ENCODE results near the gene KIF12. TPM values are rescaled to one million over a fixed set of nuclear protein-coding genes. Genes with fewer than 3 reads are reported as not detected.

Gene KIF12
- total RNA-seq, 2 donors from 2014 or later, result not detected

DNA sequence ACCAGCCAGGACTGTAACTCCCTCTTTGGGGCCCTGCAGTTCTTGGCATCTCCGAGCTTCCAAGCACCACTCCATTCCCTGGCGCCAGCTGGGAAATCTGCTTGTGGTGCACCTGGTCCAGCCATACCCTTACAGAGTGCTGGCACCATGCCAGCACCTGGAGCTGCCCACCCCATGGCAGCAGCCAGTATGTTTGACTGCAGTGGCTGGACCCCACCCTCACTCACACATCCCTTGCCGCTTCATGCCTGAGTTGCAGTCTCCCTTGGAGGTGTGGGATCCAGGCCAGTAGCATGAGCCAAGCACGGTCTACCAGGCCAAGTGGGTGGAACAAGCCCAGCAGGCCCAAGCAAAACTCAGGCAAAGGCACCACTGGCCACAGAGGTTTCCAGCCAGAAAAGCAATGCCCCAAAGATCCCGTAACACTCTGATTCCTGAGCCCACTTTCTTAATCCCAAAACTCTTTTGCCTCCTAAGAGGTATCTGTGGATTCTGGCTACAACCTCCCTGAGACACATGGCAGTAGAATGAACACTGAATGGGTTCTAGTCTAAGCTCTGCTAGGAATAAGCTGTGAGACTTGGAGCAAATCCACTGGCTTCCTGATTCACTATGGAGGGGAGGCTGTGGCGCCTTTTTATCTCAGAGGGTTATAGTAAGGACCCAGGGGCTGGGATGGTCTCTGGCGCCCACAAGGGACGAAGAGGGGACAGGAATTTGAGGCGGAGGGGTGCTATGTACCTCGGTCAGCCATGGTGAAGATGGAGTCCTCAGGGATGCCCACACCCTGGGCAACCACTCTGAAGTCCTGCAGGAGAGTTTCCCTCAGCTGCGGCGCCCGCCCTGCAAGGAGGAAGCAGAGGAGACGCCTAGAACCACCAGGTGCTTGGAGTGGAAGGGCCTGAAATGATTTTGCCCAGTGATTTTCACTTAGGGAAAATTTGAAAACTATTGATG lies 26.6 kb downstream of the KIF12 start:
- ATAC-seq (replicated peaks in 1 of 2) (no peak), DNase-seq (no peak)
- H3K9me3 Mint-ChIP-seq, result no peaks in the 10 kb centered on the region
- no peak overlapping the region for H3K27ac Mint-ChIP-seq
- H3K27me3 Mint-ChIP-seq (ENCODE audit: low read depth), result peaks cover 32% of the 10 kb centered on the region
- no peaks in the 10 kb centered on the region for H3K36me3 Mint-ChIP-seq (ENCODE audit: insufficient read depth in 2 of 2)
- H3K4me1 Mint-ChIP-seq (ENCODE audit: low read depth), result no peaks in the 10 kb centered on the region
- H3K4me3 Mint-ChIP-seq, result no peak overlapping the region

DNA sequence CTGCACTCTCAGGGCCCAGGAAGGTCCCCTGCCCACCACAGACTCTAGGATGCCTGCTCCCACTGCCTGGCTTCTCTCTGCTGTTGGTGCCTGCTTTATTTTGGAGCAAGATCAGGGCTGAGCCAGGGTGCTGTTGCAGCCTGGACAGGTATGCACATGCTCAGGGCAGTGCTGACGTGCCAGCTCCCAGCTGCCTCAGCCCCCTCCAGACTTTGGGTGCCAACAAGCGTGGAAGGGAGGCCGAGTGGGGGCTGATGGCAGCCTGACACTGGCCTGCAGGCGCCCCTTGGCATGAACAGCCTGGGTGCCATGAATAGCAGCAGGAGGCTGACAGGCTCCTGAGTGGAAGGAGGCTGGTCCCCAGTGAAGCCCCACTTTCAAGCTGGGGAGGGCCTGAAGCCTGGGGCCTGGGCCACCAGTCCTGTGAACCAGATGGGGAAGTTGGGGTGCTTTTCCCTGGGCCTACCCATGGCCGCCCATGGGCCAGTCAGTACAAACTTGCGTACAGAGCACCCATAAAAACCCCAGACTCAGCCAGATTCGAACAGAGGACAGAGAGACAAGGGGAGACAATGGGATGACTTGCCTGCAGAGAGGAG lies 27.8 kb downstream of the KIF12 start:
- H3K36me3 Mint-ChIP-seq (ENCODE audit: insufficient read depth in 2 of 2), result no peaks in the 10 kb centered on the region
- H3K4me1 Mint-ChIP-seq (ENCODE audit: low read depth), result no peaks in the 10 kb centered on the region
- ATAC-seq (replicated peaks in 1 of 2) (no peak), DNase-seq (no peak)
- no peaks in the 10 kb centered on the region for H3K9me3 Mint-ChIP-seq
- H3K4me3 Mint-ChIP-seq, result no peak overlapping the region
- H3K27ac Mint-ChIP-seq, result no peak overlapping the region
- peaks cover 22% of the 10 kb centered on the region for H3K27me3 Mint-ChIP-seq (ENCODE audit: low read depth)

DNA sequence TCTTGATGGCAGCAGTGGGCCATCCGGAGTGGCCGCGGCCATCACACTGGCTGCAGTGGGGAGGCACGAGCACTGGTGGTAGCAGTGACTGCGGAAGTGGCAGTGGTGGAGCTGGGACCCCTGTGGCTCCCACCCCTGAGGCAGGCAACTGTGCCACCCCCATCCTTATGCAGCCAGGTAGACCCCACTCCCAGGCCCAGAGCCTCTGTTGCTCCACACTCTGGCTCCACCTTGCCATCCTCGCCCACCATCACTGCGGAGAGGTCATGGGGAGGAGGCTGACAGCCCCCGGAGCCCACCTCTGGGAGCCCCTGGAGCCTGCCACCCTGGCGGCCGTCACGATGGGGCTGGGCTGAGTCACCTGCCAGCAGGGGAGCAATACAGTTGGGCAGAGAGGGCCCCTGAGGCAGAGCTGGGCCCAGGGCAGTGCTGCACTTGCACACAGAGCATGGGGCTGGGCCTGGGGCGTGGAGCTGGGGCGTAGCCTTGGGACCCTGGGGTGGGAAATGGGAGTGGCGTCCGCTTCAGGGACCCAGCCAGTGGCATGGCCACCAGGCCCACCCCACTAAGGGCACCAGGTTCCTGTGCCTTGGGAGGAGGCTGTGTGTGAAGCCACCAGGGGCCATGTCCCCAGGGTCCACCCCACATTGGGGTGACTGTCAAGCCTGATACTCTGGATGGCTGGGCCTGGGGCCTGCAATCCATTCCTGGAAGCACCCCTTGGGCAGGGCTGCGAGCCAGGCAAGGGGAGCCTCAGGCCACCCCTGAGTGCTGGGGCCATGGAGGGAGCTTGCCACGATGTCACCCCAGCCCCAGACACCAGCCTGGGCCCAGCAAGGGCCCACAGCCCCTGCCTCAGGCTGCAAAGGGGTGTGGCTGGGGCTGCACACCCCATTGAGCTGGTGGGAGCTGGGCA lies 28.6 kb downstream of the KIF12 start:
- DNase-seq (no peak), ATAC-seq (replicated peaks in 1 of 2) (no peak)
- H3K4me1 Mint-ChIP-seq (ENCODE audit: low read depth), result no peaks in the 10 kb centered on the region
- no peak overlapping the region for H3K4me3 Mint-ChIP-seq
- H3K27me3 Mint-ChIP-seq (ENCODE audit: low read depth), result peaks cover 13% of the 10 kb centered on the region
- no peaks in the 10 kb centered on the region for H3K36me3 Mint-ChIP-seq (ENCODE audit: insufficient read depth in 2 of 2)
- no peaks in the 10 kb centered on the region for H3K9me3 Mint-ChIP-seq
- no peak overlapping the region for H3K27ac Mint-ChIP-seq

DNA sequence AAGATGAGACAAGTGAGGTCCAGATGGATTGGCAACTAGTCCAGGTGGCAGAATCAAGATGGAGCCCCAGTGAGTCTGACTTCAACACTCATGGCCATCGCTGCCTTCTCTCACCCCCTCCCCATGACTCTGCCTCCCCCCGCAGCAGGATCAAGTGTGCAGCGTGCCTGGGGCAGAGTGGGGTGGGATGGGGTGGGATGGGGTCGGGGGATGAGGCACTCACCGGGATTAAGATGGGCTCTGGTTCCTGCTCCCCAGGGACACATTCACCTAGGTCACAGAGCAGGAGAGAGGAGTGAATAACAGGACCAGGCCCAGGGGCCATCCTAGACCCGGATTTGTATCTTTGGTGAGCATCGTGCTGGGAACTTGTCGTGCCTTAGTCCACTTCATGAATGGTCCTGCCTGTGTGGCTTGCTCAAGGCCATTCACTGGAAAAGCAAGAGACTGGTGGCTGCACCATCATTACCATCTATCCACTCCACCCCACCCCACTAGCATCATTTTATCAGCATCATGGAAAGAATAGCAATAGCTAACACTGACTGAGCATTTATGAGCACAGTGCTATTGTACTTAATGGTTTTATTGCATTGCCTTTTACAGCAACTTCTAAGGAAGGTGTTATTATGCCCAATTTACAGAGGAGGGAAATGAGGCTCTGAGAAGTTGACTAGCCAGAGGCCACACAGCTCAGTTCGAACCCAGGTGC lies 29.5 kb downstream of the KIF12 start:
- peaks cover 7% of the 10 kb centered on the region for H3K27me3 Mint-ChIP-seq (ENCODE audit: low read depth)
- H3K36me3 Mint-ChIP-seq (ENCODE audit: insufficient read depth in 2 of 2), result no peaks in the 10 kb centered on the region
- H3K4me3 Mint-ChIP-seq, result no peak overlapping the region
- H3K9me3 Mint-ChIP-seq, result no peaks in the 10 kb centered on the region
- ATAC-seq (replicated peaks in 1 of 2) (no peak), DNase-seq (no peak)
- H3K4me1 Mint-ChIP-seq (ENCODE audit: low read depth), result no peaks in the 10 kb centered on the region
- no peak overlapping the region for H3K27ac Mint-ChIP-seq

DNA sequence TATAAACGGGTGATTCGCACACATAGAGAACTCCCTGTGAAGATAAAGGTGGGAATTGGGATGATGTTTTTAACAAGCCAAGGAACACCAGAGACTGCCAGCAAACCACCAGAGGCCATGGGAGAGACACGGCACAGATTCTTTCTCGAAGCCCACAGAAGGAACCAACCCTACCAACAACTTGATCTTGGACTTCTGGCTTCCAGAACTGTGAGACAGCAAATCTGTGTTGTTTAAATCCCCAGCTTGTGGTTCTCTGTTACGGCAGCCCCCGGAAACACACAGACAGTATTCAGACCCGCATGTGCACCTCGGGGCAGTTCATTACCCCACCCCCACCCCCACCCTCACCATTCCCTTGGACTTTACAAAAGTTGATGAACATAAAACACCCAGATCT lies 33.8 kb downstream of the KIF12 start:
- ATAC-seq (replicated peaks in 1 of 2), result no peak
- Mint-ChIP-seq H3K4me1 (ENCODE audit: low read depth) (no peaks in the 10 kb centered on the region), H3K9me3 (no peaks in the 10 kb centered on the region), H3K36me3 (ENCODE audit: insufficient read depth in 2 of 2) (no peaks in the 10 kb centered on the region), H3K4me3 (no peak overlapping the region), H3K27me3 (ENCODE audit: low read depth) (peaks cover 17% of the 10 kb centered on the region), H3K27ac (no peak overlapping the region)
- no peak for DNase-seq

DNA sequence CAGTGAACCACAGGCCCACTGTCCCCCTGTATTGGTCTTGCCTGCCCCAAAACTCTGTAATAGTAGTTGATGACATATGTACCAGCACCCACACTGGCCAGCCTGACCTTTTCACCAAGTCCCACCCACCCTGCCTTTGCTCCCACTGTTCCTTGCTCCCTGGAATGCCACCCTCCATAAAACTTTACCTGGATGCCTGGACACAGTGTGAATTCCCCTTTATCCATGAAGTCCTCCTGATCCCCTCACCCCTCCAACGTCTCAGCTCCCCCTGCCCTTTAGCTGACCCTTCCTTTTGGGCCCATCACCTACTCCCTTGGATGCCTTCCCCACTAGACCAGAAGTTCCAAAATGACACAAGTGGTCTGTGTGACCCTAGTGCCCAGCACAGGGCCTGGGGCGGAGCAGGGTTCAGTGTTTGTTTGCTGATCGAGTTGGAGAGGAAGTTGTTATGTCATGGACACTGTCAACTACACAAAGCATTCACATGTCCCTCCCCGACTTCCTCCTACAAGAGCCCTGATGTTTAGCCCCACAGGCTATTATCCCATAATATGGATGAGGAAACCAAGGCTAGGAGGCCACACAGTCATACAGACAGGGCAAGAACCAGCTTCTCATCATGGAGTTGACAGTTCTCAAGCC lies 37.1 kb downstream of the KIF12 start:
- Mint-ChIP-seq H3K4me3 (no peak overlapping the region), H3K27ac (no peak overlapping the region), H3K36me3 (ENCODE audit: insufficient read depth in 2 of 2) (no peaks in the 10 kb centered on the region)

DNA sequence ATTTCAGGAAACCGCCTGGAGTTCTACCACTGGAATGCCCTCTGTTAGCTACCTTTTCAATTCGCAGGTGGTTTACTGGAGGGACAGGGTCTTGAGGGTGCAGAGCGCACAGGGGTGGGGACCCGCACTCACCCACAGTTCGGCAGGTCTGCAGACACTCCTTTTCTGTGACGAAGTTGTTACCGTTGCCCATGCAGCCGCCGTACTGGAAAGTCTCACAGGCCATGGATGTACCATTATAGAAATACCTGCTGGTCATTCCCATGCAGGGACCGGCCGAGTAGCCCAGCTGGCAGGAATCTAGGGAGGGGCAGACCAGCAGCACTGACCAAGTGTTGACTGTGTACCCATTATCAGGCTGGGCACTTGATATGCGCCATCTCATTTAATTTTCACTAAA lies 37.8 kb downstream of the KIF12 start:
- H3K4me3 Mint-ChIP-seq, result no peak overlapping the region
- H3K4me1 Mint-ChIP-seq (ENCODE audit: low read depth), result no peaks in the 10 kb centered on the region
- DNase-seq (no peak), ATAC-seq (replicated peaks in 1 of 2) (no peak)
- H3K9me3 Mint-ChIP-seq, result no peaks in the 10 kb centered on the region
- H3K27me3 Mint-ChIP-seq (ENCODE audit: low read depth), result peaks cover 17% of the 10 kb centered on the region
- no peak overlapping the region for H3K27ac Mint-ChIP-seq
- no peaks in the 10 kb centered on the region for H3K36me3 Mint-ChIP-seq (ENCODE audit: insufficient read depth in 2 of 2)

More for the DNA sequence above, 37.1 kb downstream of the KIF12 start:
- DNase-seq, result no peak
- peaks cover 17% of the 10 kb centered on the region for H3K27me3 Mint-ChIP-seq (ENCODE audit: low read depth)
- H3K4me1 Mint-ChIP-seq (ENCODE audit: low read depth), result no peaks in the 10 kb centered on the region
- H3K9me3 Mint-ChIP-seq, result no peaks in the 10 kb centered on the region
- no peak for ATAC-seq (replicated peaks in 1 of 2)

DNA sequence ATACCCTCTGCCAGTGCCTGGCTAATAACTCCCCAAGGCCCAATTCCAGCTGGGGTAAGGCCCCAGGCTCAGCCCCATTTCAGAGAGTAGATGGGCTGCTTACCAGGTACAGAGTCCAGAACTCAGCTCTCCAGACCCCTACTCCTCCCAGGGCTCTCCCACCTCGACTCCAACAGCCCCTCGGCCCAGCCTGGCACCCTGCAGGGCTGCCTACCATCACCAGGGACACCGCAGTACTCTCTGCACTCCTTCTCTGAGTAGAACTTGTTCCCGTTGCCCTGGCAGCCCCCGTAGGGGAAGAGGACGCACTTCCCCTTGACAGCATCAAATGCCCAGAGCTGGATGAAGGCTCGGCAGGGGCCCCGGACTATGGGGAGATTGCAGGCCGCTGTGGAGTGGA lies 38.4 kb downstream of the KIF12 start:
- H3K27ac Mint-ChIP-seq, result no peak overlapping the region
- no peaks in the 10 kb centered on the region for H3K9me3 Mint-ChIP-seq
- no peak overlapping the region for H3K4me3 Mint-ChIP-seq
- ATAC-seq (replicated peaks in 1 of 2) (no peak), DNase-seq (no peak)
- no peaks in the 10 kb centered on the region for H3K36me3 Mint-ChIP-seq (ENCODE audit: insufficient read depth in 2 of 2)
- H3K27me3 Mint-ChIP-seq (ENCODE audit: low read depth), result peaks cover 17% of the 10 kb centered on the region
- no peaks in the 10 kb centered on the region for H3K4me1 Mint-ChIP-seq (ENCODE audit: low read depth)

DNA sequence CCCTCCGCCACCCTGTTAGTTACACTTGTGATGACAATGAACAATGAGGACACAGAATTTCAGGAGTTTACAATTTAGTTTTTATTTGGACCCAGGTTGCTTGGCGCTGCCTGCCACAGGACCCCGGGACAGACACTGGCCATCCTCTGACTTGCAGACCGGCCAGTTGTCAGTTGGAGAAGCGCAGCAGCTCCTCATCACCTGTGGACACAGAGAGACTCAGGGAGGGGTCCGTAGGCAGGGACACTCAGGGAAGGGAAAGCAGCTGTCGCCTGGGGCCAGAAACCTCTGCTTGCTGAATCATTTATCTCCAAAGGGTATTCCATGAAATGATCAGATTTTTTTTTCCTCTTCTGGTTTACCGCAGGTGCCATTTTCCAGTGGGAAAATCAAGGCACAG lies 39.0 kb downstream of the KIF12 start:
- H3K9me3 Mint-ChIP-seq, result no peaks in the 10 kb centered on the region
- H3K27me3 Mint-ChIP-seq (ENCODE audit: low read depth), result peaks cover 17% of the 10 kb centered on the region
- no peak for DNase-seq
- H3K36me3 Mint-ChIP-seq (ENCODE audit: insufficient read depth in 2 of 2), result no peaks in the 10 kb centered on the region
- ATAC-seq (replicated peaks in 1 of 2), result no peak
- no peak overlapping the region for H3K27ac Mint-ChIP-seq
- no peaks in the 10 kb centered on the region for H3K4me1 Mint-ChIP-seq (ENCODE audit: low read depth)
- no peak overlapping the region for H3K4me3 Mint-ChIP-seq

DNA sequence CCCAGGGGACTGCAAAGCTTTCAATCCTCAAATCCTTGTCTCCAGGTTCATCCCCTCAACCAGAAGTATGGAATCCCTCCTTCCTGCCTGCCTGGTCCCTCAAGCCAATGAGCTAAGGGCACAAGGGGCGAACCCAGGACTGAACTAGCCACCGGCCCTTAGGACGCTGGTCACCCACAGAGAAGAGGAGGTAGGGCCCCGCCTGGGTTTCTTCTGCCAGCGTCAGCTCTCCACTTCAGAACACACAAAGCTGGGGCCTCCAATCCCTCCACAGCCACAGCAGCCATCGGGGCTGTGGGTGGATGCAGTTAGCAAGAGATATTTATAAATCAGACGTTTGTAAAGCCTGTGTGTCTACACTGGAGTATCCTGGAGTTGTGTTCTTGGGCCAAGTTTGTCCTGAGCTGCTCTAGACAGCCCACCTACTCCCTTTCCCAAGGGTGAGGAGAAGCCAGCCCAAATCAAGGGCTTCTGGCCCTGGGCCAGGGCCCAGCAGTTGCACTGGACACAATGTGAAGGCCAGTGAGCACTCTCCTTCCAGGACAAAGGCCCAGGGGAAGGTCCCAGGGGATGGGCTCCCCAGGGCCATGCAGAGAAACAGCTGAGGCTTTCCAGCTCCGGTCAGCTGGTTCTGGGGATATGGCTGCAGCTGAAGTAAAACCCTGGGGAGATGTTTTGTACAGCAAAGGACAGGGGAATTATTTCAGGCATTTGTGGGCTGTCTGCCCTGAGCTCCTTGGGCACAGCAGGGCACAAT lies 39.9 kb downstream of the KIF12 start:
- no peak for DNase-seq
- no peak overlapping the region for H3K4me3 Mint-ChIP-seq
- no peaks in the 10 kb centered on the region for H3K4me1 Mint-ChIP-seq (ENCODE audit: low read depth)
- H3K27ac Mint-ChIP-seq, result no peak overlapping the region
- H3K27me3 Mint-ChIP-seq (ENCODE audit: low read depth), result peaks cover 17% of the 10 kb centered on the region
- no peak for ATAC-seq (replicated peaks in 1 of 2)
- H3K9me3 Mint-ChIP-seq, result no peaks in the 10 kb centered on the region
- no peaks in the 10 kb centered on the region for H3K36me3 Mint-ChIP-seq (ENCODE audit: insufficient read depth in 2 of 2)

DNA sequence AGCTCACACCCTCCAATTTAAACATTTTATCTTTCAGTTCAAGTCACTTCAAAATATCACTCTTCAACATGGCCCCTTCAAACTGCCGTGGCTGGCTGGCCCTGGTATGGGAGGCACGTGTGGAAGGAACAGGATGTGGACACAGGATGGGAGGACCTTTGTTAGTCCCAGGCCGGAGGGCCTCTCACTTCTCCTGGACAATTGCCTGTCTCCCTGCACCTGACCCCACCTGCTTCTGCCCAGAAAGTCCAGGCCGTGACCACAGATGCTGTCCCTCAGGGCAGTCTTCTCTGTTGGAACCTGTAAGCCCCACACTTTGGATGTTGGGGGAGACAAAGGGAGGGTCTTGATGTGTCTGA lies 40.4 kb downstream of the KIF12 start:
- Mint-ChIP-seq H3K9me3 (no peaks in the 10 kb centered on the region), H3K4me3 (no peak overlapping the region), H3K4me1 (ENCODE audit: low read depth) (no peaks in the 10 kb centered on the region), H3K27ac (no peak overlapping the region), H3K36me3 (ENCODE audit: insufficient read depth in 2 of 2) (no peaks in the 10 kb centered on the region), H3K27me3 (ENCODE audit: low read depth) (peaks cover 15% of the 10 kb centered on the region)
- DNase-seq (no peak), ATAC-seq (replicated peaks in 1 of 2) (no peak)
